AML-193 (cell line): Measurements from ENCODE around the gene TNK2.
"Not testable (repeated sequence)": the region's sequence is repeated elsewhere in the genome, so short reads cannot be mapped to it uniquely, and the experiment has no call there.

Experiments used
- DNase-seq, 2 experiments: peaks; one replicate each; lab custom pipeline; 2025; lab: John Stamatoyannopoulos, UW

TNK2 gene

GRCh38 chr3:195907934-195908693 is at the start of gene TNK2:
Gene TNK2, minus strand, starts transcription at chr3:195908551. Its CDS starts 19,963 bp downstream, at chr3:195888588.
- peak; percentile 55 to 73 for DNase-seq

DNA sequence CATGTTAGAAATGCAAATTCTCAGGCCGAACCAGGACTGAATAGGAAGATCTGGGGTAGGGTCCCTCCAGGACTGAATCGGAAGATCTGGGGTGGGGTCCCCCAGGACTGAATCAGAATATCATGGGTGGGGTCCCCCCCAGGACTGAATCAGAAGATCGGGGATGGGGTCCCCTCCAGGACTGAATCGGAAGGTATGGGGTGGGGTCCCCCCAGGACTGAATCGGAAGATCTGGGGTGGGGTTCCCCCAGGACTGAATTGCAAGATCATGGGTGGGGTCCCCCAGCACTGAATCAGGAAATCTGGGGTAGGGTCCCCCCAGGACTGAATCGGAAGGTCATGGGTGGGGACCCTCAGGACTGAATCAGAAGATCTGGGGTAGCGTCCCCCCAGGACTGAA is 48.2 kb upstream of the TNK2 start:
- no peak for DNase-seq

DNA sequence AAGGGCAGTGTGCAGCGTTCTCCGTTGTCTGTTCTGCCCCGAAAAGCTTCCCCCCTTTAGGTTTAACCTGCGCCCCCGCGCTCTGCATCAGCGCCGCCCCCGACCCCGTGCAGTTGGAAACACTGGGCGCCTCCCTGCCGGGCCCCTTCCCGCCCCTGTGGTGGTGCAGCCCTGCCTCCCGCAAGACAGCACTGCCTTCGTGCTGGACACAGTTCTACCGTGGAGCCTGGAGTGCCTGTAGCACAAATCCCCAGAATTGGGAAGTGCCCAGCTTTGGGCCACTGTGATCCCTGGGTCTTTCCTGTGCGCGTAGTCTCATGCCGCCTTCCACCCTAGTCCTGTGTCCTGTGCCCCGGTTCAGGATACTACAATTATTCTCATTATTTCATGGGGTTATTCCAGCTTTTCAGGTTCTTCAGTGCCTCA is 47.1 kb upstream of the TNK2 start:
- DNase-seq, result not testable (repeated sequence)

DNA sequence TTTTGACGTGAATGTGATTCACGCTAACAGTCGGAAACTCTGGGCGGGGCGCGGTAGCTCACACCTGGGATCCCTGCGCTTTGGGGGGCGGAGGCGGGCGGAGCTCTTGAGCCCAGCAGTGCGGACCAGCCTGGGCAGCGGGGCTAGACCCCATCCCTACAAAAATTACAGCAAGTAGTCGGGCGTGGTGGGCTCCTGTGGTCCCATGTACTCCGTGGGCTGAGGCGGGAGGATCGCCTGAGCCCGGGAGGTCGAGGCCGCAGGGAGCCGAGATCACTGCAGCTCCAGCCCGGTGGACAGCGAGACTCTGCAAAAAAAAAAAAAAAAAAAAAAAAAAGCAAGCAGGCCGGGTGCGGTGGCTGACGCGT is 46.4 kb upstream of the TNK2 start:
- DNase-seq, result not testable (repeated sequence)

DNA sequence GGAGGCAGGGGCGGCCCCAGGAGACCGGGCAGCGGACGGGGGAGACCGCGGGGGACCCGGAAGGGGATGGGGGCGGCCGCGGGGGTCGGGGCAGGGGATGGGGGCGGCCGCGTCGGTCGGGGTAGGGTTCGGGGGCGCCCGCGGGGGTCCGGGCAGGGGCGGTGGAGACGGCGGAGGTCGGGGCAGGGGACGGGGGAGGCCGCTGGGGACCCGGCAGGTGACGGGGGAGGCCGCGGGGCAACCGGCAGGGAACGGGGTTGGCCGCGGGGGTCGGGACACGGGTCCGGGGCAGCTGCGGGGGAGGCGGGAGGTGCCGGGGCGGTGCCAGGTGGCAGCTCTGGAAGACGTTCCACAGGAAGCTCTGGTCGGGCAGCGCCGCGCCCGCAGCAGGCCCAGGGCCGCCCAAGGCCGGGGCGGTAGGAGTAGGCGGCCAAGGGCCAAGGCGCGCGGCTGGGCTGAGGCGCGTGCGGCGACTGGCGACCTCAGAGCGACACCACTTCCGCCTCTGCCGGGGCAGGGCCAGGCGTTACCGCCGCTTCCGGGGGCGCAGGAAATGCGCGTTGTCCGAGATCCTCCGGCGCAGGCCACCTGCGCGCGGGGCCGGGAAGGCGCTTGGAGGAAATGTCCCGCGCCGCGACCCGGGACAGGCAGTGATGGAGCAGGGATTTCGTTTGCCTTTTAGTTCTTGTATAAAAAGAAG is 45.9 kb upstream of the TNK2 start:
- not testable (repeated sequence) for DNase-seq

DNA sequence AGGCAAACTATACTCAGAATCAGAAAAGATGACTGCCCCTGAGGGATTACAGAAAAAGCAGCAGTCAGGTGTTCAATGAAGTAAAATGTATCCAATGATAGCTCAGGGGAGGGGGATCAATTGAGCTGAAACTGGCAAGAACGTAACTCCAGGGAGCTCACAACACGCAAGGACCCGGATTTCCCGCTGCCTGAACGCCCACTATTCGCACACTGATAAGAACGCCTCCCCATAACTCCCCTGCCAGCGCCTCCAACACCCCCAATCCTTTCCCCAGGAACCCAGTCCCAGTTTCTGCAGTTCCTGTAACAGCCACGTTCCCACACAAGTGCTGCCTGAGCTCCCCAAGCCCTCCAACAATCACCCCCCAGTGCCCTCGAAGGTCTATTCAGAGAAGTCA is 44.2 kb upstream of the TNK2 start:
- DNase-seq, result not testable (repeated sequence)

- DNase-seq, result not testable (repeated sequence)
Measured at GRCh38 chr3:195951443-195952177, 43.3 kb upstream of the TNK2 start.

GRCh38 chr3:195950731-195951130 is 42.4 kb upstream of the TNK2 start:
- not testable (repeated sequence) for DNase-seq

GRCh38 chr3:195950164-195950563 is 41.8 kb upstream of the TNK2 start:
- not testable (repeated sequence) for DNase-seq

GRCh38 chr3:195946910-195947699 is 38.8 kb upstream of the TNK2 start:
- not testable (repeated sequence) for DNase-seq

- not testable (repeated sequence) for DNase-seq
Measured at GRCh38 chr3:195941265-195941815, 33.0 kb upstream of the TNK2 start.

GRCh38 chr3:195940806-195941205 is 32.5 kb upstream of the TNK2 start:
- DNase-seq, result not testable (repeated sequence)

DNA sequence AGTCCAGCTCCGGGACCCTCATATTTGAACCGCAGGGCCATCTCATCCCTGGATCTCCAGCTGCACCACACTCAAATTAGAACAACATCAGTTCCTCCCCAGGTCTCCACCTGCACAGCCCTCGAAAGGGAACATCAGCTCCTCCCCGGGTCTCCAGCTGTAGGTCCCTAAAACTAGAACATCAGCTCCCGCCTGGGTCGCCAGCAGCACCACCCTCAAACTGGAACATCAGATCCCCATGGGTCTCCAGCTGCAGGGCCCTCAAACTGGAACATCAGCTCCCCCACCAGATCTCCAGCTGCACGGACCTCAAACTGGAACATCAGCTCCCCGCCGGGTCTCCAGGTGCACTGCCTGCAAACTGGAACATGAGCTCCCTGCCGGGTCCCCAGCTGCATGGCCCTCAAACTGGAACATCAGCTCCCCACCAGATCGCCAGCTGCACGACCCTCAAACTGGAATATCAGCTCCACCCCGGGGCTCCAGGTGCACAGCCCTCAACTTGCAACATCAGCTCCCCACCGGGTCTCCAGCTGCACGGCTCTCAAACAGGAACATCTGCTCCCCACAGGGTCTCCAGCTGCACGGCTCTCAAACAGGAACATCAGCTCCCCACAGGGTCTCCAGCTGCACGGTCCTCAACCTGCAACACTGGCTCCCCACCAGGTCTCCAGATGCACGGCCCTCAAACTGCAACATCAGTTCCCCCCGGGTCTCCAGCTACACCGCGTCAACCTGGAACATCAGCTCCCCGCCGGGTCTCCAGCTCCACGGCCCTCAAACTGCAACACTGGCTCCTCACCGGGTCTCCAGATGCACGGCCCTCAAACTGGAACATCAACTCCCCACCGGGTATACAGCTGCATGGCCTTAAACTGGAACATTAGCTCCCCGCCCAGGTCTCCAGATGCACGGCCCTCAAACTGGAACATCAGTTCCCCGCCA is 31.4 kb upstream of the TNK2 start:
- DNase-seq, result not testable (repeated sequence)

DNA sequence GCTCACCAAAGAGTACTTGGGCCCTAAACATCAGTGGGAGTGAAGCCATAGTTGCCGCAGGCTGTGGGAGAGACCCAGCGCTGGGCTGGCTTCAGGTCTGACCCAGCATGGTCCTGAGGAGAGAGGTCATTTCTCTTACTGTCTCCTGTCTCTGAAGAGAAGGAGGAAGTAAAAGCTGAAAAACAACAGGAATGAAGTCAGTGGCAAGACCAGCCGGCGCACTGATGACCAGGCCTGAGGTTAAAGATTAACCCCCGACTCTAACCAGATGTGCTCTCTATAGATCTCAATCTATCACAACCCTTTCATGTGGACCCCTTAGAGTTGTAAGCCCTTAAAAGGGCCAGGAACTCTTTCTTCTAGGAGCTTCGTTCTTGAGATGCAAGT is 24.7 kb upstream of the TNK2 start:
- not testable (repeated sequence) for DNase-seq

- no peak for DNase-seq
Measured at GRCh38 chr3:195932418-195933043, 24.2 kb upstream of the TNK2 start.

GRCh38 chr3:195931582-195932273 is 23.4 kb upstream of the TNK2 start:
- no peak for DNase-seq

GRCh38 chr3:195929452-195929851 is 21.1 kb upstream of the TNK2 start:
- no peak for DNase-seq

DNA sequence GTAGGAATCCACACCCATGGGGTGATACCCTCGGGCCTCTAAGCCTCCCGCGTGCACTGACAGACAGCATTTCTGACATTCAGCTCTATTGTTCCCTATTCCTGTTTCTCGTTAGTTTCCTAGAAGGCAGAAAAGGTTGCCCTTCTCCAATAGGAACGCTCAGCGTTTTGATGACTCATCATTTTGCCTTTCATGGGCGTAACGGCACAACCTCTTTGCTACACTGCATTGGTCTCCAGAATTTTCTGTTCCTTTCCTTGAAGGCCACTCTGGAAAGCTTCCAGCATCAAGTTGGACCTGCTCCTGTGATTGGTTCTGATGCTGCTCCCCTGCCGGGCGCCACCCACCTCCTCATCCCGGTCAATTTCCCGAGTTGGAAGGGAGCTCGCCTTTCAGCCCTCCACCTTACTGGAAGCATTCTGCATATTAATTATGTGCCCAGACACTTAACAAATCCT is 13.0 kb upstream of the TNK2 start:
- no peak for DNase-seq

- DNase-seq, result no peak
Measured at GRCh38 chr3:195918176-195918575, 9.8 kb upstream of the TNK2 start.
